SK-N-SH (cell line): ENCODE data around the gene KLRC3. TPM values are rescaled to one million over a fixed set of nuclear protein-coding genes. Genes with fewer than 3 reads are reported as not detected.
"Not testable (repeated sequence)": the region's sequence is repeated elsewhere in the genome, so short reads cannot be mapped to it uniquely, and the experiment has no call there.

Experiments used
- CTCF ChIA-PET: fragments of 300-600, 350-600 bp; formaldehyde crosslinking; extraction: SDS; loops from one replicate; lab custom pipeline; 2021; lab: Yijun Ruan, JAX
- POLR2A ChIA-PET: fragments of 350-600 bp; sonication (Branson Sonifier 250); formaldehyde crosslinking; extraction: SDS; loops from one replicate; lab custom pipeline; 2020; ENCODE audit warnings: antibody characterized with exemption, inconsistent platforms; lab: Yijun Ruan, JAX
- DNase-seq: peaks from one replicate; pipeline ENCODE4 v3.0.0; 2012
- H2AFZ ChIP-seq: fragments of 200-600 bp; sonication (generic); 2 replicates; pipeline ENCODE4 v1.8.1; 2016; ENCODE audit warnings: antibody characterized with exemption, mild to moderate bottlenecking, low read depth
- H3F3A ChIP-seq: fragments of 200-600 bp; sonication (generic); replicated peaks from 2 replicates; pipeline ENCODE3; 2016; ENCODE audit warnings: antibody characterized with exemption, mild to moderate bottlenecking; ENCODE audit not compliant: insufficient read depth
- H3K27ac ChIP-seq, 2 experiments: fragments of 200-500 bp in 1 of 2; fragments of 200-600 bp in 1 of 2; sonication (Bioruptor generic) in 1 of 2; sonication (generic), shearing (Covaris generic) in 1 of 2; 2 replicates each; pipeline versions ENCODE4 v1.5.1 to v1.6.1; 2014 to 2016; ENCODE audit warnings: low read depth in 2 of 2, inconsistent platforms in 1 of 2, low read length in 1 of 2, mild to moderate bottlenecking in 1 of 2, mixed read lengths in 1 of 2
- H3K27me3 ChIP-seq: fragments of 200-600 bp; sonication (generic), shearing (Covaris generic); 2 replicates; pipeline ENCODE4 v1.6.1; 2016; ENCODE audit warnings: mixed run types; ENCODE audit not compliant: insufficient read depth
- H3K36me3 ChIP-seq, 2 experiments: fragments of 200-500 bp in 1 of 2; fragments of 200-600 bp in 1 of 2; sonication (Bioruptor generic) in 1 of 2; sonication (generic) in 1 of 2; replicated peaks in 1 of 2; 2 replicates each; pipeline versions ENCODE3 to v1.5.1; 2014 to 2016; ENCODE audit warnings: low read length in 1 of 2, mild to moderate bottlenecking in 1 of 2; ENCODE audit not compliant: insufficient read depth in 2 of 2, control insufficient read depth in 1 of 2
- H3K4me1 ChIP-seq, 2 experiments: fragments of 200-500 bp in 1 of 2; fragments of 200-600 bp in 1 of 2; sonication (Bioruptor generic) in 1 of 2; sonication (generic), shearing (Covaris generic) in 1 of 2; 2 replicates each; pipeline versions ENCODE4 v1.5.1 to v1.6.1; 2014 to 2016; ENCODE audit warnings: low read depth in 1 of 2, low read length in 1 of 2, mixed run types in 1 of 2; ENCODE audit not compliant: insufficient read depth in 2 of 2, control insufficient read depth in 1 of 2
- H3K4me2 ChIP-seq: fragments of 200-600 bp; sonication (generic), shearing (Covaris generic); 2 replicates; pipeline ENCODE4 v1.6.1; 2017; ENCODE audit warnings: mixed run types
- H3K4me3 ChIP-seq, 2 experiments: fragments of 200-500 bp in 1 of 2; fragments of 200-600 bp in 1 of 2; sonication (Bioruptor generic) in 1 of 2; sonication (generic), shearing (Covaris generic) in 1 of 2; 2 replicates each; pipeline versions ENCODE4 v1.5.1 to v1.8.1; 2014 to 2016; ENCODE audit warnings: low read depth in 2 of 2, inconsistent platforms in 1 of 2, low read length in 1 of 2, mild to moderate bottlenecking in 1 of 2, mixed read lengths in 1 of 2, moderate library complexity in 1 of 2
- H3K79me2 ChIP-seq: fragments of 200-600 bp; sonication (generic); 2 replicates; pipeline ENCODE4 v1.8.1; 2017; ENCODE audit warnings: mild to moderate bottlenecking; ENCODE audit not compliant: insufficient read depth
- H3K9ac ChIP-seq: fragments of 200-600 bp; sonication (generic); 2 replicates; pipeline ENCODE4 v1.6.1; 2017; ENCODE audit warnings: mixed run types
- H3K9me2 ChIP-seq: fragments of 200-600 bp; sonication (generic); 2 replicates; pipeline ENCODE4 v1.6.1; 2017; ENCODE audit warnings: mixed run types
- H3K9me3 ChIP-seq: fragments of 200-600 bp; sonication (generic); 2 replicates; pipeline ENCODE4 v1.6.1; 2017; ENCODE audit warnings: mixed run types, mild to moderate bottlenecking, moderate library complexity
- H4K20me1 ChIP-seq: fragments of 200-600 bp; sonication (generic); 2 replicates; pipeline ENCODE4 v1.6.1; 2017; ENCODE audit warnings: mild to moderate bottlenecking, mixed run types; ENCODE audit not compliant: insufficient read depth
- CHD2 ChIP-seq: fragments of 150-350 bp; IDR thresholded peaks from 2 replicates; pipeline ENCODE4 v1.6.1; 2018; ENCODE audit warnings: low read length; ENCODE audit not compliant: partially characterized antibody
- CTCF ChIP-seq: fragments of 200-600 bp; sonication (generic); IDR thresholded peaks from 2 replicates; pipeline ENCODE4 v1.6.1; 2017; ENCODE audit warnings: antibody characterized with exemption, mild to moderate bottlenecking, moderate library complexity
- ELF1 ChIP-seq: IDR thresholded peaks from 2 replicates; pipeline ENCODE4 v1.4.0; 2012
- EP300 ChIP-seq, 2 experiments: IDR thresholded peaks; 2 replicates each; pipeline versions ENCODE4 v1.4.0 to v1.6.1; 2012; ENCODE audit warnings: borderline replicate concordance in 1 of 2, low read depth in 1 of 2, low read length in 1 of 2
- FOXJ3 ChIP-seq: sonication (generic); formaldehyde crosslinking; IDR thresholded peaks from 2 replicates; pipeline ENCODE4 v1.5.1; 2020; ENCODE audit warnings: mild to moderate bottlenecking, missing genetic modification reagents
- GABPA ChIP-seq: IDR thresholded peaks from 2 replicates; pipeline ENCODE4 v1.4.0; 2012; ENCODE audit warnings: low read depth, mild to moderate bottlenecking
- MAX ChIP-seq: IDR thresholded peaks from 2 replicates; pipeline ENCODE4 v1.4.0; 2012; ENCODE audit warnings: low read depth
- MEF2A ChIP-seq: IDR thresholded peaks from 2 replicates; pipeline ENCODE4 v1.4.0; 2012; ENCODE audit warnings: low read depth, borderline replicate concordance
- MXI1 ChIP-seq: IDR thresholded peaks from 2 replicates; pipeline ENCODE4 v1.6.1; 2012; ENCODE audit warnings: mild to moderate bottlenecking, low read depth, low read length, improper control_type of control experiment
- PBX3 ChIP-seq: IDR thresholded peaks from 2 replicates; pipeline ENCODE4; 2012
- RCOR1 ChIP-seq: fragments of 150-350 bp; IDR thresholded peaks from 2 replicates; pipeline ENCODE4 v1.6.1; 2017; ENCODE audit warnings: antibody characterized with exemption, low read length
- RFX5 ChIP-seq: IDR thresholded peaks from 2 replicates; pipeline ENCODE4 v1.6.1; 2012; ENCODE audit warnings: mild to moderate bottlenecking, improper control_type of control experiment, low read length
- SIN3A ChIP-seq: IDR thresholded peaks from 2 replicates; pipeline ENCODE4 v1.6.1; 2012; ENCODE audit warnings: low read depth, mild to moderate bottlenecking, low read length, moderate library complexity, borderline replicate concordance
- TCF12 ChIP-seq: IDR thresholded peaks from 2 replicates; pipeline ENCODE4 v1.4.0; 2012
- USF1 ChIP-seq: IDR thresholded peaks from 2 replicates; pipeline ENCODE4 v1.4.0; 2012; ENCODE audit warnings: low read depth, borderline replicate concordance
- USF2 ChIP-seq: fragments of 150-350 bp; IDR thresholded peaks from 2 replicates; pipeline ENCODE4 v1.6.1; 2017; ENCODE audit warnings: antibody characterized with exemption, low read length, low read depth, borderline replicate concordance
- WGBS: methylation state at CpG from one replicate; pipeline ENCODE4 v1.1.6; 2017; ENCODE audit warnings: low lambda C conversion rate; 5-methylcytosine and 5-hydroxymethylcytosine counted together
- polyA plus RNA-seq, 3 experiments: library from polyadenylated mRNA; depleted of rRNA; stranded (reverse); fragments of >200 nt; gene quantifications; 2 replicates each; pipeline ENCODE4 v1.2.3, GENCODE V29; 2012

KLRC3 gene
- polyA plus RNA-seq (2012; rRNA removed): not detected in 2 replicates
- not detected in 2 replicates for polyA plus RNA-seq (2012; cell fraction: cytosol; rRNA removed)
- polyA plus RNA-seq (2012; cell fraction: nucleus; rRNA removed): not detected in 2 replicates

GRCh38 chr12:10420334-10420733 is at the start of gene KLRC3:
Gene KLRC3 (minus strand): TSS chr12:10420595. CDS start chr12:10420550, 45 bp downstream.
- H3K27me3 ChIP-seq, H3K4me2 ChIP-seq, H3F3A ChIP-seq, H2AFZ ChIP-seq, H3K4me3 ChIP-seq, H3K27ac ChIP-seq, H3K79me2 ChIP-seq, H3K9ac ChIP-seq, CTCF ChIA-PET, DNase-seq, H3K4me1 ChIP-seq, H3K9me2 ChIP-seq, POLR2A ChIA-PET, H3K9me3 ChIP-seq, H3K36me3 ChIP-seq, H4K20me1 ChIP-seq: not testable (repeated sequence)
- 4% methylated on average over 1 of the region's 1 CpG for WGBS

GRCh38 chr12:10469701-10470100 is 49.3 kb upstream of the KLRC3 start:
- no peak for DNase-seq
- no peak overlapping the region for H3K4me2 ChIP-seq
- no peaks in the 10 kb centered on the region for H3K27me3 ChIP-seq
- WGBS: 13% methylated on average over 1 of the region's 1 CpG
- no peak overlapping the region for H3K27ac ChIP-seq
- POLR2A ChIA-PET: no interaction called here
- H3K36me3 ChIP-seq: no peaks in the 10 kb centered on the region
- no peak overlapping the region for H3K4me3 ChIP-seq
- CTCF ChIA-PET: no interaction called here
- H3K79me2 ChIP-seq: no peaks in the 10 kb centered on the region
- no peaks in the 10 kb centered on the region for H3K4me1 ChIP-seq
- H3K9me2 ChIP-seq: 0 out of 2 replicates have a peak, but pooled peaks cover 3% of the 10 kb centered on the region
- H4K20me1 ChIP-seq: no peaks in the 10 kb centered on the region
- no peaks in the 10 kb centered on the region for H3K9me3 ChIP-seq
- H3K9ac ChIP-seq: no peak overlapping the region
- no peak overlapping the region for H2AFZ ChIP-seq
- TF ChIP-seq TCF12 (no peak), FOXJ3 (no peak), RCOR1 (no peak), CTCF (no peak), GABPA (no peak), CHD2 (no peak), MXI1 (no peak), EP300 (IDR thresholded peaks at IDR 0.05; ENCODE audit: borderline replicate concordance in 1 of 2, low read depth in 1 of 2, low read length in 1 of 2) (no peak)
- H3F3A ChIP-seq: no peaks in the 10 kb centered on the region

- no peak overlapping the region for H3K9ac ChIP-seq
- H3F3A ChIP-seq: no peaks in the 10 kb centered on the region
- no peak for DNase-seq
- H3K27me3 ChIP-seq: no peaks in the 10 kb centered on the region
- TF ChIP-seq ELF1: no peak
- TF ChIP-seq PBX3: no peak
- no peak for TF ChIP-seq MAX
- no peak for TF ChIP-seq MXI1
- TF ChIP-seq RCOR1: no peak
- TF ChIP-seq FOXJ3: no peak
- no peak for TF ChIP-seq USF2
- TF ChIP-seq MEF2A: no peak
- no peak for TF ChIP-seq CHD2
- no peak for TF ChIP-seq SIN3A
- TF ChIP-seq USF1: no peak
- no peak for TF ChIP-seq RFX5
- no peaks in the 10 kb centered on the region for H3K4me1 ChIP-seq
- no peaks in the 10 kb centered on the region for H3K79me2 ChIP-seq
- no peaks in the 10 kb centered on the region for H3K9me2 ChIP-seq
- WGBS: no CpG with 5 or more reads among the region's 4 CpGs
- ChIA-PET POLR2A (no interaction called here), CTCF (no interaction called here)
- H3K4me2 ChIP-seq: no peak overlapping the region
- no peaks in the 10 kb centered on the region for H3K9me3 ChIP-seq
- no peak overlapping the region for H2AFZ ChIP-seq
- no peak overlapping the region for H3K4me3 ChIP-seq
- H3K36me3 ChIP-seq: no peaks in the 10 kb centered on the region
- H3K27ac ChIP-seq: no peak overlapping the region
- no peaks in the 10 kb centered on the region for H4K20me1 ChIP-seq
These were observed 45.9 kb upstream of the KLRC3 start for GRCh38 chr12:10466311-10466710.
